T-helper 1 cell treated with Interleukin-12 subunit alpha and Interleukin-12 subunit beta and Interleukin-4 antibody, amounts not matched to agents 30 ng/mL and 1 ng/mL, for 36 hours (primary cell): ENCODE results near the gene NOL9. TPM values are rescaled to one million over a fixed set of nuclear protein-coding genes. Genes with fewer than 3 reads are reported as not detected.

ENCODE experiments used
- intact Hi-C: fragments of 100-400 bp; cut with micrococcal nuclease; formaldehyde crosslinking; loops from one replicate; pipeline ENCODE4 v1.15.1; 2024
- total RNA-seq: library from RNA; stranded (reverse); gene quantifications from 2 replicates; pipeline ENCODE4 v1.2.3, GENCODE V29; 2022

NOL9 gene
- total RNA-seq: 53.8 and 54.5 TPM in 2 replicates

DNA sequence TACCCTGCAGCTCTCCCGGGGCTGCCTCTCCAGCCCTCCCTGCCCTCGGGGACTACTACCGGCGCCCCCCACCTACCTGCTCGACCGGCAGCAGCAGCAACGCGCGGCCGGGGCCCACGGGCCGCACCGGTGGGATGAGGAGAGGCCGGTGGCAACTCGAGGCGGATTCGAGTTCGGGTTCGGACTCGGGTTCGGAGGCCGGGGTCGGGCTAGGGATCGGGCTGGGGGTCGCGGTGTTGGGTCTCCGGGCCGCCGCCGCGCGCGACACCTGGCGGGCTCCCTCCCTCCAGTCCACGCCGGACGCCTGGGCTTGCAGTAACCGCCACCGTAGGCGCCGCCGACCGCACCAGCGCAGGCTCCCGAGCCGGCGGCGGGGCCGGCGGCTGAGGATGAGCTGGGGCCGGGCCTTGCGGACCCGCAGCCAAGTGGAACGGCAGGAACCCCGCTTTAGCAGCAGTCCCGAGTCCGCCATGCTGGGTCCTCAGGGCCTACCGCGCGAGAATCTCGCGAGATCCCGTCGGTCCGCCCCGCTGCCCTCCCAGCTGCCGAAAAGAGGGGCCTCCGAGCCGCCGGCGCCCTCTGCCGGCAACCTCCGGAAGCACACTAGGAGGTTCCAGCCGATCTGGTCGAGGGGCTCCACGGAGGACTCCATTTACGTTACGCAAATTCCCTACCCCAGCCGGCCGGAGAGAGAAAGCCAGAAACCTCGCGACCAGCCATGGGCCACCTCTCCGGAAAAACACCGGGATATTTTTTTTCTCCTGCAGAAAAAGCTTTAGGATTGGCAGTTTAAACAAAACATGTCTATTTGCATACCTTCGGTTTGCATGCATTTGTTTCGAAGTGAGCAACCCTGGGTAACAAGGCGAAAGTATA is at the start of gene NOL9:
Gene NOL9 (minus strand): TSS at position 483 of the 876 bp plus-strand sequence. CDS start 11 bp downstream, at position 472.
- intact Hi-C loops: loop anchor here (1.0 to 2.0 kb wide), 10 partner anchors 25 to 560 kb away; partner anchors contain the start of genes DNAJC11, PHF13, RNF207 and RPL22

DNA sequence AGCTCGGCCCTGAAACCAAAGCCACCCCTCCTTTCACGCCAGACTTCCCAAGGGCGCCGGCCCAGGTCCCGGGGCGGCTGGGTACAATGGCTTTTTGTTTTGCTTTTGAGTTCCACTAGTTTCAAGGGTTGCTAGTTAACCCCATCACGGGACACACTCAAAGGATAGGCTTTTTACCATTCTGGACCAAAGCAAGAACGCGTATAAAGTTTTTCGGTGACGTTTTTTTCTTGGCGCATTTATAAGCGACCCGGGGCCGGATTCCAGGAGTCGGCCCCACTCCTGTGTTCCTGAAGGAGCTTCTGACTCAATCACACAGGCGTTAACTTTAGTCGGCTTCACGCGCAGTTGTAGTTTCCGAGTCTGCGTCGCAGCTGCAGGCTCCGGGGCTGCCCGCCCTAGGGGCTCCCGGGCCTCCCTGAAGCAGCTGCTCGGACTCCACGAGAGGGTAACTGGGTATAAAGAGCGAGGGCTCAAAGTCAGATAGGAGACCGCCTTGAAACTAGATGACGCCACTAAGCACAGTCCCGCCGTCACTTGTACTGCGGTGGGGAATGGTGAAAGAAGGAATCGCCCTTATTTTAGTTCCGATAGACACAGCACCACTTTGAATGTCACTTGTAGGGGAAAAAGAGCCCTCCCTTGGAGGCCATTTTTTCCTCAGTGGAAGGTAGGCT is 49.1 kb upstream of the NOL9 start:
- intact Hi-C loops: loop anchor here (1.0 to 10.0 kb wide), 7 partner anchors 10 to 1361 kb away; partner anchors contain the start of genes ICMT, NPHP4, PARK7 and PHF13

DNA sequence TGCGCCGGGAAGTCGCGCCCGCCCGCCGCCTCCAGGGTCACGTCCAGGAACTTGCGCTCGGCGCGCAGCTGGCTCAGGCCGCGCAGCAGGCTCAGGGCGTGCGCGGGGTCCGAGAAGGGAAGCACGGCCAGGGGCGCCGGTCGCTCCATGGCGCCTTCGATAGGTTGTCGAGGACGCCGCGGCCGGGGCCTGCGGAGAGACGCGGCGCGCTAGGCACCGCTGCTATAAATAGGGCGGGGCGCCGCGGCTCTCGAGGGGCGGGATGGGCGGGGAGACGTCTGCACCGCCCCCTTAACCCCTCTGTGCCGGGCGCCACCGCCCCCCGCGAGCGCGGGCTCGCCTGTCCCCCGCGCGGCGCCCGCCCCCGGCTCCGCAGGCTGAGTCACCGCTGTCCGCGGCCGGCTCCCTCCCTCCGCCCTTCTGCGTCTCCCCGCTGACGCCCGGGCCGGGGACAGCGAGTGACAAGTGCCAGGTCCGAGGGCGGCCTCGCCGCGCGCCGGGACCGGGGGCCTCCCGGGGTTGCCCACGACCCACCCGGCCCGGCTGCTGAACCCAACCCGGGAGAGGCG is 48.4 kb upstream of the NOL9 start, which contains the start of gene KLHL21:
Gene KLHL21 (minus strand): TSS at position 201 of the 569 bp plus-strand sequence. CDS start 52 bp downstream, at position 149.
- intact Hi-C loops: loop anchor here (1.0 to 10.0 kb wide), 9 partner anchors 11 to 1362 kb away; partner anchors contain the start of genes CAMTA1, ICMT, NPHP4 and PARK7

DNA sequence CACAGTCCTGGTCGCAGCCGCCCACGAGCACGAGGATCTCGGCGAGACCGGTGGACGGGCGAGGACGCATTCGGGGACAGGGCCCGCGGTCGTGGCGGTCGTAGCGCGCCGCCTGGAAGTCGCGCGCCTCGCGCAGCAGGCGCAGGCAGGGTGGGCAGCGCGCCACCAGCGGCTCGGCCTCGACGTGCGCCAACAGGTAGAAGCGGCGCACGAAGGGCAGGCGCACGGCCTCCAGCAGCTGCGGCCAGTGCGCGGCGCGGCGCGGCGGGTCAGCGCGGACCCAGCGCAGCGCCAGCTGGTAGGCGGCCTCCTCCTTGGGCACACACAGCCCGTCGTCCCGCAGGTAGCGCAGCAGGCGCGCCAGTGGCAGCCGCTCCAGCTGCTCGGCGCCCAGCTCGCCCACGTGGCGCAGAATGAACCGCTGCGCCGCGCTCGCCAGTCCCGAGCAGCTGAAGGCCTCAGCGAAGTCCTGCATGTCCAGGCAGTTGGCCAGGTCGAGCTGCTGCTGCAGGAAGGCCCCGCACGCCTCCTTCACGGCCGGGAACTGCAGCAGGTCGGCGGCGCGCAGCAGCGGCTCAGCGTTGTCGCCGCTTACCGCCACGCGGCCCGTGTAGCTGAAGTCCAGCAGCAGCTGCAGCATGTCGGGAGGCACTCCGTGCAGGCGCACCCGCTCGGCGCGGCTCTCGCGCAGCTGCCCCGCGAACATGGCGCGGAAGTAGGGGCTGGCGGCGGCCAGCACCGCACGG is 47.8 kb upstream of the NOL9 start:
- intact Hi-C loops: loop anchor here (1.0 to 10.0 kb wide), 11 partner anchors 23 to 1363 kb away; partner anchors contain the start of genes CAMTA1, DNAJC11, ICMT and NOL9

DNA sequence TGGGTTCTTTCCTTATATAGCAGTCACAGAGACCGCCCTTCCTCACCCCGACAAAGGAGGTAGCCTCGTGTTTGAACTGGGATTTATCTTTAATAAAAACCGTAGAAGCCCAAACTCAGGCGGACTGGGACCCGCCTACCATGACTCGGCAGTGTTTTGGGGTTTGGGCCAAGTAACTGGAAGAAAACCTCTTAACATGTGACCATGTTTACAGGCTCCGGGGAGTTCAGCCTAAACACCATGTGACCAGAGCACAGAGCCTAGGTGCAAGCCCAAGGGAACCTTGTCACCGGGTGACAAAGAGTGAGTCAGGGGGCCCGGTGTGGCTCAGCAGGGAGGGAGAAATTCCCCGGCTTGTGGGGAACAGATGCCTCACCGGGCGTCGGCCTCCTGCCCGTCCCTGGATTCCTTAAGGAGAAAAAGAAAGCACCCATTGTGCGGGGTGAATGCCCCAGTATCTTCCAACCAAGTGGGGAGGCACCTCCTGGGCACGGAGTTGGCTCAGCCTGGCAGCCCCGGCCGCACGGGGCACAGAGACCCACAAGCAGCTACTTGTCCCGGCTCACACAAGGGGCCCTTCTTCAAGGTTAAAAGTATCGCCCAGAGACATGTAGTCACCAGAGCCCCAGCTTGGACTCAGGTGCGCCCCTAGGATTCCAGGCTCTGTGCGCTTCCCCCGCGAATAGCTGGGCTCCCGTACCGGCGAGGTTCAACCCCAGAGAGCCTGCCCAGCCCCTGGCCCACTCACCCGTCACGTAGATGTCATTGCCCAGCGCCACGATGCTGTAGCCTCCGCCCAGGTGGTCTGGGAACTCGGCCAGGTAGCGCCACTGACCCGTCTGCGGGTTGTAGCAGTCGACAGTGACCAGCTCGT is 47.0 kb upstream of the NOL9 start:
- intact Hi-C loops: loop anchor here (1.0 to 10.0 kb wide), 8 partner anchors 22 to 1364 kb away; partner anchors contain the start of genes DNAJC11, ICMT, NOL9 and NPHP4

DNA sequence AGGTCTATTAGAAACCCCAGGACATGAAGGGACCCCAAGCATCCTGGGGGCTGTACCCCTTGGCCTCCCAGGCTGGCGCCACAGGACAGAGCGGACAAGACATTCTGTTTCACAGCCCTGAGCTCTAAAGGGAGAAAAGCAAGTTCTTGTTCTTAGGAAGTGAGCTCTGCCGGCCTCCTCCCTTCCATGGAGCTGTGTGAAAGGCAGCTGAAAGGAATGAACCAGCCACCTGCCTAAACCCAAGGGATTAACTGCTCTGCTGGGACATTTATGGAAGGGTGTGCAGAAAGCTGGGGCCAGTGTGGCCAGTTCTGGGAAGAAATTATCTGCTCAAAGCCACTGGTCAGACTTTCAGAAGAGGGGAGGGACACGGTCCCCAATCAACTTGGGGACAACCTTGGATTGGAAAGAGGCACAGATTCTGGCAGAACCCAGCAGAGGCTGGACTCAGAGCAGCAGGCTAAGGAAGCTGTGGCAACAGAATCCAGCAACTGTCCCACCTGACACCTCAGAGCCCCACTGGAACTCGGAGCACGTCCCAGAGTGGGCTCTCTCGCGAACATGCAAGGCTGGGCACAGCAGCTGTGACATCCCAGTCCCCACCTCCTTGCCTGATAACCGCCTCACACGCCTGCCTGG is 46.2 kb upstream of the NOL9 start:
- intact Hi-C loops: loop anchor here (1.0 to 10.0 kb wide), 8 partner anchors 21 to 1364 kb away; partner anchors contain the start of genes DNAJC11, ICMT, NOL9 and NPHP4

DNA sequence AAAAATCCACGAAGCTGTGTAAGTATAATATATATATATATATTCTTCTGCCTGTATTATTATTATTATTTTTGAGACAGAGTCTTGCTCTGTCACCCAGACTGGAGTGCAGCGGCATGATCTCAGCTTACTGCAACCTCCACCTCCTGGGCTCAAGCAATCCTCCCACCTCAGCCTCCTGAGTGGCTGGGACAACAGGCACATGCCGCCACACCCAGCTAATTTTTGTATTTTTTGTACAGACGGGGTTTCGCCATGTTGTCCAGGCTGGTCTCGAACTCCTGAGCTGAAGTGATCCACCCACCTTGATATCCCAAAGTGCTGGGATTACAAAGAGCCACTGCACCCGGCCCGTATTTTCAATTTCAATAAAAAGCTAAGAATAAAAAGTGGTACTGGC is 45.7 kb upstream of the NOL9 start:
- intact Hi-C loops: loop anchor here (2.0 to 10.0 kb wide), 5 partner anchors 13 to 1365 kb away; partner anchors contain the start of genes ICMT, NPHP4, PARK7 and PHF13

DNA sequence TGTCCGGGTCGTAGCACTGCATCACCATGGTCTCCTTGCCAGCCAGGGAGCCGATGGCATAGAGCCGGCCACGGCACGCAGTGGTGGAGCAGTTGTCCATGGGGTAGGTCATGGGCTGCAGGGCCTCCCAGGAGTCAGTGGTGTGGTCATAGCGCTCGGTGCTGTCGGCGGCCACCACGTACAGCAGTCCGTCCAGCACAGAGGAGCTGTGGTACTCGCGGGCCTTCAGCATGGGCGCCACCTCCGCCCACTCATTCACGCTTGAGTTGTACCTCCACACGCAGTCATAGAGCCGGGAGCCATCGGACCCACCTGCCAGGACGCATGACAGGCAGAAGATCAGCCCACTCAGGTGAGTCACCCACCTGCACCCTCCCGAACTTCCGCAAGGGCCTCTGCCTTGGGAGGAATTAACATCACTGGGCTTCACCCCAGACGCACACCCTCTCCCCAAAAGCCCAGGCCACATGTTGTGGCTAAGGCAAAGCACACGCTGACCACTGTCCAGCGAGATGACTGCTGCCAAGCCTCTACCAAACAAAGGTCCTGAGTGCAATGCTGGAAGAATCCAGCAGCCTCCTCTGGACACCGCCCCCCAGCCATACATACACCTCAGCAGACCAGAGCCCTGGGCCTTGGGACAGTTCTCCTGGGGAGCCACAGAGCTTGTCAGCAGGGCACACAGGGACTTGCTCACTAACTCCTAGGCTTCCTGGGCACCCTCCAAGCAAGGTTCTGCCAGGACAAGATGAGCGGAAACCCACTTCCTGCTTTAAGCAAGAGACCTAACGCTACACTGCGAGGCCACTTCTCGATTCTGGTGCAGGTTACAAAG is 45.0 kb upstream of the NOL9 start:
- intact Hi-C loops: loop anchor here (2.0 kb wide), 1 partner anchor 13 kb away; the partner anchor contains the start of gene PHF13

DNA sequence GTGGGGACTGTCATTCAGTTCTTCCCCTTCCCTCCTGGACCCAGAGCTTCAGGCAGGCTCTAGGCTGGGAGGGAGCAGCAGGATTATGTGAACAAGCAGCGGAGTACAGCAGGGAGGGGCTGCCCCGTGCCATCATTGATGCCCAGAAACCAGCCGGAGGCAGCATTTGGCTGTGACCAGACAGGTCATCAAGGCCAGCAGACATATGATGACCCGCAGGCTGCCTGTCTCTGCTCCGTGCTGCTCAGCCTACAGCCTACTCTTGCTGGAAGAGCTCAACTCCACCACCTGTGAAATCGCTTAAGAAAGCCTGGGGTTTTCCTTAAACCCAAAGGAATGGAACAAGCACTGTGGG is 43.4 kb upstream of the NOL9 start:
- intact Hi-C loops: loop anchor here (2.0 kb wide), 1 partner anchor 15 kb away; the partner anchor contains the start of gene PHF13

DNA sequence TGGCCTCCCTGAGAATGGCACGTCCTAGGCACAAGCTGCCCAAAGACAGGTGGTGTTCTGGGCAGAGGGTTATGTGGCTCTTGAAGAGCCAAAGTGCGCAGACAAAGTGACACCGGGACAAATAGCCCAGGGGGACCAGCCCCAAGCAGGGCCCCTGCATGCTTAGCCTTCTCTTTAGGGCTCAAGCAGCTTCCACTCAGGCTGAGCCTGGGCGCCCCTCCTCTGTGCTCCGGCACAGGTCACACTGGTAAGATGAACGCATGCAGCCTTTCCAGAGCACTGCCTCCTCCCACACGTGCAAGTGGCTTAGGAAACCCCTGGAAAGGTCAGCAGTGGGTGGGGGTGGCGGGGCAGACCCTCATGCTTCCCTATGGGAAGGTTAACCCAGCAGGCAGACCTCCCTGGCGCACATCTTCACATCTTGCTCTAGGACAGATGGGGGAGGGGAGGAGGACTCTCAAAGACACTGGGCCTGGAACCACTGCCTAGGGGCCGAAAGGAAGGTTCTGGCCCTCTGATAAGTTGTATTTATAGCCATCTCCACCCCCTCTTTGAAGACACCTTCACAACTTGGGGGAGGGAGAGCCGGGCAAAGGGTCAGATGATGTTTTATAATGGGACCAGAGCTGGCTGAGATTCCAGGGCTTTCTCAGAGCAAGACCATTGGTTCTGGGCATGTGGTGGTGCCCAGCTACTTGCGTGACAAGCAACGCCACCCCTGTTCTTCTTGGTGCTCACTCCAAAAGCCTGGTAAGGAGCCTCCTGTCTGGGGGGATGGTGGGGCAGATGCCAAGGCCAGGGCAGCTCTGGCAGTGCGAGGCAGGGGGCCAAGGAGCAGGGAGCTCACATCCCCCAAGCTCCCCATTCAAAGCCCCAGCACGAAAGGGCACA is 42.8 kb upstream of the NOL9 start:
- intact Hi-C loops: no loop called here

DNA sequence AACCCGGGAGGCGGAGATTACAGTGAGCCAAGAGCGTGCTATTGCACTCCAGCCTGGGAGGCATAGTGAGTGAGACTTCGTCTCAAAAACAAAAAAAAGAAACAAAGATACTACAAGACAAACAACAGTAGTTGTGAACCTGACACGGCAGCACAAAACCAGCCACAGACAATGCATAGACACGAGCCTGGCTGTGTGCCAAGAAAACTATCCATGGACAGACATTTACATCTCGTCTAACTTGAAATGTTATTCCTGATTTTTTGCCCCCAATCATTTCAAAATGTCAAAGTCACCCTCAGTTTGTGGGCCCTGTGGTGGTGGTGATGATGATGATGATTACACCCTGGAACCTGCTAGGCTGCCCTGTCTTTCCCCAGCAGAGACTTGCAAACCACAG is 42.0 kb upstream of the NOL9 start:
- intact Hi-C loops: no loop called here

DNA sequence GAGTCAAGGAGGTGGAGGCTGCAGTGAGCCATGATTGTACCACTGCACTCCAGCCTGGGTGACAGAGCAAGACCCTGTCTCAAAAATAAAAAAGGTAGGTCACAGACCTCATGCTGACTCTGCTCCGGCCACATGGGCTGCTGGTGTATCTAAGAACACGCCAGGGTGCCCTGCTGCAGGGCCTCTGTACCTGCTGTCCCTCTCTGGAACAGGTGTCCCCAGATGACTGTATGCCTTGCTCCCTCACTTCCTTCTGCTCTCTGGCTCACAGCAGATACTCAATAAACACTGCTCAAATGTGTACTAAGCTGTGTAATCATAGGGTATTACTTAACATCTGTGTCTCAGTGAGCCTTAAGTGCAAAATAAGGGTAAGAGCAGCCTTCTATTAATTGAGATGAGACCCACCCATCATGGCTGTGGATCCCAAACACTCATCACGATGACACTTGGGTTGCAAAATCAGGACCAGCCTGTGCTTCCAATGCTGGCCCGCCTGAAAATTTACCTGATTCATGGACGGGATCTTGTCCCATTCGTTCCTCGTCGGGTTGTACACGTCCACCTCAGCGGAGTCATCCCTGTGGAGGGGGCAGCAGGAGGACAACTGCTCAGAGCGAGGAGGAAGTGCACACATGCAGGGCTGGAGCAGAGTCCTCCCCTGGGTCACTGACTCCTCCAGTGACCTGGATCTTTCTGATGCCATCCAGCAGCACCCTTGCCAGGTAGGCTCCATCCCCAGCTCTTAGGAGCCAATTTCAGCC is 40.8 kb upstream of the NOL9 start:
- intact Hi-C loops: no loop called here

DNA sequence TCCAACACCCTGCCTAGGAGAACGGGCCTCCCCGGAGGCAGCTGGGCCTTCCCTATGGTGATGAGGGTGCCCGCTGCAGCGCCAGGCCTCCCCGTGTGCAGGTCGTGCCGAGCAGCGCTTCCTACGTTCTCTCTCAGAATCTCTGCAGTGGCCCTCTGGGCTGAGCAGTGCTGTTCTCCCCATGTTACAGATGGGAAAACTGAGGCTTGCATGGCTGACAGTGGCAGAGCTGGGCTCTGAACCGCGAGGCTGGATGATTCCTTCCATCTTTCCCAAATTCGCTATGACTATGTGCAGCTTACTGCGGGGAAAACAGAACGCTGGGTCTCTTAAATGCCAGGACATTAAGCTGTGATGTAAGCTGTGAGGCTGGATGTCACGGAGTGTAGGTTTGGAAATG is 39.5 kb upstream of the NOL9 start:
- intact Hi-C loops: no loop called here

DNA sequence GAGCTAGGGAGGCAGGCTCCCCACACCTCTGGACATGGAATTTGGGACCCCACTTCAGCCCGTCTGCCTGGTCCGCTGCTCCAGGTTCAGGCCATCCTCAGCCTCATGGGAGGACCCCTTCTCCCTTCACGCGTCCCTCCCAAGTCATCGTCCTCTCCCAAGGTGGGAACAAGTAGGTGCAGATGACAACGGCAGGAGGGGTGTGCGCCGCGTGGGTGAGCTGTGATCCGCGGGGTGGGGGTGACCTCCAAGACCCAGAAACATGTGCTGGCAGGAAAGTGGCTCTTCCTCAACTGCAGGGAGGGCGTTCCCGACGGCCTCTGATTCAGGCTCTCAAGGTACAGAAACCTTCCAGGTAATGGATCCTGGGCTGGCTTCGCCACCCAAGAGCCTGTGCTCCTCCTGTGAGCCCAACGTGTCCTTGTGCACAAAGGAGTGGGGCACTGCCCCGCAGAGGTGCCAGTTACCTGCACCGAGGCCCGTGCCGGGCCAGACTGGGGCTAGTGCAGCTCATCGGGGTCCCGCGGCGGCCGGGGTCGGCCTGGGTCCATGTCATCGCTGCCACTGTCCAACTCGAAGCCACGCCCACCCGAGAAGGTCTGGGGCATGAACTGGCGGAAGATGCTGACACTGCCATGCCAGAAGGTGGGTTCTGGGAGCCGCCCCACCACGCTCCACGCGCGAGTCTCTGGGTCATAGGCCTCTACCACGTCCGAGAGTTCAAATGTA is 38.7 kb upstream of the NOL9 start:
- intact Hi-C loops: no loop called here

DNA sequence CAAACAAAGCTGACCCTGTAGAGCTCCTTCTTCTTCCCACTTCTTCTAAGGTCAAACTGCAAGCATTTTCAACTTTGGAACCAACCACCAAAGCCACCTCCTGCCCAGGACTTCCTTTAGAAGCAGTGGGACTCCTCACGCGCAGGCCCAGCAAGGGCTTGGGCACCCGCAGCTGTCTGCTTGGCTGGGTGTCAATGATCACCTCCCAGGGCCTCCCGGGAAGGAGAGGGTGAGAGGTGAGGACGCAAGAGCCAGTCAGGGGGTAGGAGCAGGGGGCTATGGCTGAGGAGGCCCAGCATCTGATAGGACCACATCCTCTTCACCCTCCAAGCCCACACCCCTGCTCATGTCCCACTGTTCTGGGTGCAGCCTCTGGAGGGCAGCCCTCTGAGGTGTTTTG is 38.1 kb upstream of the NOL9 start:
- intact Hi-C loops: no loop called here

DNA sequence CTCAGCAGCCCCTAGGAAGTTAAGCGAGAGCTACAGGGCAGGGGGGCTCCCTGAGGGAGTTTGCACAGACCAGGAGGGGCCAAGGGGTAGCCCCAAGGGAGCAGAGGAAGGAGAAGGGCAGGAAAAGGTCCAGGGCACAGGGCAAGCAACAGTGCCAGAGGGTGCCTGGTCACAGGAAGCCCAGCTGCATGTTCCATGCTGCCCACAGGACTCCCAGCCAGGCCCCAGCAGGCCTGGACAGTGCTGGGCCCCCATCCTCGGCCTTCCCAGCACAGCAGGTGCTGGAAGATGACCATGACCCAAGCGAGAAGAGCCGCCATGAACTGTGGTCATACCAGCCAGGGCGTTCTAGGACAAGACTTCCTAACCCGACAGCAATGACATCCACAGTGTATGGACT is 37.3 kb upstream of the NOL9 start:
- intact Hi-C loops: no loop called here
